K562 (cell line): Measurements from ENCODE around the gene SH3PXD2B.

Experiments used
- CTCF ChIP-seq, 3 experiments: IDR thresholded peaks in 2 of 3; conservative IDR thresholded peaks in 1 of 3; 2 replicates each; pipeline ENCODE4 v1.5.1; 2011 to 2012; ENCODE audit warnings: low read length in 3 of 3, mild to moderate bottlenecking in 3 of 3, control low read depth in 2 of 3, improper control_type of control experiment in 1 of 3, inconsistent platforms in 1 of 3, low read depth in 1 of 3, mixed read lengths in 1 of 3, moderate library complexity in 1 of 3; ENCODE audit not compliant: insufficient read depth in 2 of 3
- ELK1 ChIP-seq: sonication (generic); formaldehyde crosslinking; IDR thresholded peaks from 2 replicates; pipeline ENCODE4 v1.8.1; 2022; ENCODE audit warnings: missing genetic modification reagents
- FOXK1 ChIP-seq: sonication (generic); formaldehyde crosslinking; IDR thresholded peaks from 2 replicates; pipeline ENCODE4 v1.8.0; 2022; ENCODE audit warnings: missing genetic modification reagents, mild to moderate bottlenecking, borderline replicate concordance
- GTF3C2 ChIP-seq: IDR thresholded peaks from 3 replicates; pipeline ENCODE4 v1.6.1; 2011; ENCODE audit warnings: borderline replicate concordance, mild to moderate bottlenecking, moderate library complexity; ENCODE audit not compliant: insufficient read length; ENCODE audit errors: extremely low read depth
- KDM1A ChIP-seq, 2 experiments: fragments of 450-650 bp; IDR thresholded peaks; 2 replicates each; pipeline ENCODE4 v1.6.1; 2016; ENCODE audit warnings: mild to moderate bottlenecking in 2 of 2
- PRDM10 ChIP-seq: fragments of 450-650 bp; IDR thresholded peaks from 2 replicates; pipeline ENCODE4 v1.6.1; 2018; ENCODE audit not compliant: partially characterized antibody
- TARDBP ChIP-seq: fragments of 450-650 bp; IDR thresholded peaks from 2 replicates; pipeline ENCODE4 v1.6.1; 2016
- TRIM24 ChIP-seq, 2 experiments: fragments of 450-650 bp; IDR thresholded peaks; 2 replicates each; pipeline ENCODE4 v1.6.1; 2016
- XRCC4 ChIP-seq: IDR thresholded peaks from one replicate; pipeline ENCODE4 v1.6.1; 2011; ENCODE audit not compliant: insufficient read depth, insufficient read length; ENCODE audit errors: extremely low read depth
- ZBTB5 ChIP-seq: fragments of 450-650 bp; IDR thresholded peaks from 2 replicates; pipeline ENCODE4 v1.6.1; 2017; ENCODE audit warnings: antibody characterized with exemption

GRCh38 chr5:172451771-172452197 is 2.5 kb downstream of the SH3PXD2B start:
- TF ChIP-seq XRCC4 (no peak), CTCF (IDR thresholded peaks at IDR 0.05 in 2 of 3, conservative IDR thresholded peaks at IDR 0.05 in 1 of 3; ENCODE audit: insufficient read depth in 2 of 3, low read depth in 1 of 3, low read length in 3 of 3) (no peak), PRDM10 (no peak), GTF3C2 (no peak), TARDBP (no peak), KDM1A (IDR thresholded peaks at IDR 0.05) (no peak), TRIM24 (IDR thresholded peaks at IDR 0.05) (no peak), ZBTB5 (no peak), FOXK1 (no peak), ELK1 (no peak)
